GM23338 (cell line): ENCODE results near the gene ZNF143.

Experiments used
- CREB1 ChIP-seq: fragments of 250-450 bp; sonication (Bioruptor Pico); IDR thresholded peaks from 2 replicates; pipeline ENCODE4 v1.5.0; 2020; ENCODE audit warnings: low read depth, mild to moderate bottlenecking, moderate library complexity
- CTCF ChIP-seq, 2 experiments: fragments of 200-600 bp in 1 of 2; sonication (generic) in 1 of 2; conservative IDR thresholded peaks; 2 replicates each; pipeline versions ENCODE4 v1.5.1 to v1.6.1; 2016 to 2017; ENCODE audit warnings: antibody characterized with exemption in 2 of 2, low read depth in 2 of 2, mild to moderate bottlenecking in 2 of 2, moderate library complexity in 1 of 2
- ETS1 ChIP-seq: IDR thresholded peaks from 2 replicates; pipeline ENCODE4 v1.6.1; 2016; ENCODE audit warnings: antibody characterized with exemption
- EZH2 ChIP-seq: fragments of 200-600 bp; sonication (generic); IDR thresholded peaks from one replicate; pipeline ENCODE4 v1.8.0; 2017; ENCODE audit warnings: antibody characterized with exemption, mild to moderate bottlenecking, low read depth; ENCODE audit not compliant: unreplicated experiment
- EZH2phosphoT487 ChIP-seq: fragments of 200-600 bp; sonication (generic); IDR thresholded peaks from one replicate; pipeline ENCODE4 v1.8.1; 2018; ENCODE audit warnings: antibody characterized with exemption; ENCODE audit not compliant: unreplicated experiment
- JUNB ChIP-seq: IDR thresholded peaks from one replicate; pipeline ENCODE4 v1.6.1; 2016; ENCODE audit warnings: antibody characterized with exemption; ENCODE audit not compliant: unreplicated experiment
- NANOG ChIP-seq: IDR thresholded peaks from 2 replicates; pipeline ENCODE4 v1.6.1; 2016; ENCODE audit warnings: antibody characterized with exemption, borderline replicate concordance
- POLR2AphosphoS5 ChIP-seq: IDR thresholded peaks from 2 replicates; pipeline ENCODE4 v1.6.1; 2016; ENCODE audit warnings: antibody characterized with exemption, low read depth
- REST ChIP-seq: IDR thresholded peaks from one replicate; pipeline ENCODE4 v1.6.1; 2018; ENCODE audit warnings: antibody characterized with exemption; ENCODE audit not compliant: unreplicated experiment
- STAT1 ChIP-seq: IDR thresholded peaks from one replicate; pipeline ENCODE4 v1.6.1; 2016; ENCODE audit warnings: antibody characterized with exemption; ENCODE audit not compliant: unreplicated experiment
- ZNF114 ChIP-seq: fragments of 250-450 bp; sonication (Bioruptor Pico); IDR thresholded peaks from 2 replicates; pipeline ENCODE4 v1.5.0; 2020; ENCODE audit warnings: mild to moderate bottlenecking, moderate library complexity
- ZNF331 ChIP-seq: fragments of 250-450 bp; sonication (Bioruptor Pico); IDR thresholded peaks from 2 replicates; pipeline ENCODE4 v1.5.0; 2020; ENCODE audit warnings: low read depth, mild to moderate bottlenecking, moderate library complexity
- ZNF462 ChIP-seq: fragments of 250-450 bp; sonication (Bioruptor Pico); IDR thresholded peaks from 2 replicates; pipeline ENCODE4 v1.5.0; 2020; ENCODE audit warnings: mild to moderate bottlenecking, moderate library complexity

- TF ChIP-seq CTCF (conservative IDR thresholded peaks at IDR 0.05; ENCODE audit: low read depth in 2 of 2), result no peak
- TF ChIP-seq EZH2phosphoT487, result no peak
- no peak for TF ChIP-seq POLR2AphosphoS5
- no peak for TF ChIP-seq JUNB
- TF ChIP-seq NANOG, result no peak
- no peak for TF ChIP-seq ETS1
- TF ChIP-seq EZH2, result no peak
- TF ChIP-seq REST, result no peak
- TF ChIP-seq STAT1, result no peak
- no peak for TF ChIP-seq CREB1
- no peak for TF ChIP-seq ZNF331
- no peak for TF ChIP-seq ZNF114
- no peak for TF ChIP-seq ZNF462
These were observed 101.9 kb downstream of the ZNF143 start for GRCh38 chr11:9562716-9563115.
